Pancreas (tissue), 10 donors: ENCODE data around the gene SLC39A11. TPM values are rescaled to one million over a fixed set of nuclear protein-coding genes. Genes with fewer than 3 reads are reported as not detected.

Experiments used
- ATAC-seq, 4 donors: fragments of 200-7000 bp; cut with Tn5 transposase; one replicate each; pipeline versions ENCODE4 v1.8.0 to v1.9.1; 2020; ENCODE audit warnings: mild to moderate bottlenecking in 4 of 4, moderate library complexity in 4 of 4
- DNase-seq, 6 donors: peaks; one replicate each; pipeline ENCODE4 v3.0.0-alpha.2; 2020
- FAIRE-seq: peaks from 2 replicates; lab custom pipeline; 2012; peaks lifted over from hg19 to GRCh38; lab: Jason Lieb, UNC
- H3K27ac ChIP-seq, 4 donors: fragments of 200-600 bp; sonication (generic); 1 replicate in 3 of 4; 2 replicates in 1 of 4; pipeline versions ENCODE4 v1.5.0 to v1.8.0; 2020
- H3K27me3 ChIP-seq, 4 donors: fragments of 200-600 bp; one replicate each; pipeline ENCODE4 v1.8.0; 2021
- H3K36me3 ChIP-seq, 3 donors: fragments of 200-600 bp; sonication (generic) in 1 of 3; one replicate each; pipeline versions ENCODE4 v1.5.0 to v1.8.0; 2020 to 2021
- H3K4me1 ChIP-seq, 3 donors: fragments of 200-600 bp; one replicate each; pipeline ENCODE4 v1.8.0; 2021
- H3K4me3 ChIP-seq, 4 donors: fragments of 200-600 bp; sonication (generic) in 2 of 4; one replicate each; pipeline versions ENCODE4 v1.5.0 to v1.8.0; 2020 to 2021
- H3K9me3 ChIP-seq, 4 donors: fragments of 200-600 bp; one replicate each; pipeline ENCODE4 v1.8.0; 2021
- WGBS, 2 donors: extraction: QIAGEN DNeasy Blood & Tissue Kit; methylation state at CpG; one replicate each; pipeline ENCODE4 v1.1.7; 2013; 5-methylcytosine and 5-hydroxymethylcytosine counted together
- intact Hi-C, 3 donors: fragments of 100-400 bp; cut with DNase I; formaldehyde crosslinking; loops; one replicate each; pipeline versions ENCODE4 v1.11.1 to v1.14.2; 2022
- polyA plus RNA-seq, 2 donors: library from polyadenylated mRNA; stranded (reverse); fragments of 200-250 nt; gene quantifications; one replicate each; pipeline ENCODE4 v1.2.3, GENCODE V29; 2013
- total RNA-seq, 6 donors: library from RNA; stranded (reverse); fragmentation: NEBNext Ultra II Directional in 4 of 6; extraction: Animal tissue kit (Norgen Biotek cat#: 25700) in 4 of 6; gene quantifications; one replicate each; pipeline versions ENCODE4 v1.2.1 to v1.2.4, GENCODE V29; 2021 to 2023
- TF ChIP-seq, protein P1 (sequence below), 4 donors: fragments of 200-600 bp; sonication (generic) in 3 of 4; IDR thresholded peaks; one replicate each; pipeline versions ENCODE4 v1.5.0 to v1.8.0; 2021; ENCODE audit warnings: antibody characterized with exemption in 4 of 4
- donor health status: healthy with polysubstance abuse.
- donor health status: DM: no; HTN: no; CAD: no; lungs with moderate emphysema.
- donor health status: DM: no; HTN: no; CAD: no.
- donor health status: control.
- donor health status: control.
- donor health status: Bipolar disorder and iron deficiency.
- donor health status: DM: yes; HTN: yes; CAD: no.
- donor health status: DM: no; HTN: no; CAD: no.
- donor health status: DM: no; HTN: no; CAD: no.
- donor health status: DM: yes; HTN: yes; CAD: no.

SLC39A11 gene
- total and polyA plus RNA-seq, 8 donors = 7.9 to 32.9 (median 19.9) TPM

DNA sequence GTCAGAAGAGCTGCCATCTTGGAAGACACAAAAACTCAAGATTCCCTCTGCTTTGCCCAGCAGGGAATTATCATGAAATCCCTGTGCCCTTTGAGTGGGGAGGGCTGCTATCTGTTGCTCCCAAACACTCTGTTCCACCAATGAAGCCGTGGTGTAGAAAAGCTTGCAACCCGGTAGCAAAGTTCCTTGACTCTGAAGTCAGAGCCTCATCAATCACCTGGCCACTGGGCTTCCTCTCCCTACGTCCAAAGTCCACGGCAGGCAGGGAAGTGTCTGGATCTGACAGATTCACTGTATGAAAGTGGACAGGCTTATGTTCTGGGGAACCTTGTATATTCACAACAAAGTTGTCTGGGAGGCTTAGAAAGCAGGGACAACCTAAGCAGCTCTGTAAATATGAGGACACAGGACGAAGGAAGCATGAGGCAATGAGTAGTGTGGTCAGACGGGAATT lies 343.3 kb downstream of the SLC39A11 start:
- FAIRE-seq (no peak), DNase-seq (no peak)
- WGBS, 2 donors = 49 to 67% methylated on average over 6 of the region's 6 CpGs

DNA sequence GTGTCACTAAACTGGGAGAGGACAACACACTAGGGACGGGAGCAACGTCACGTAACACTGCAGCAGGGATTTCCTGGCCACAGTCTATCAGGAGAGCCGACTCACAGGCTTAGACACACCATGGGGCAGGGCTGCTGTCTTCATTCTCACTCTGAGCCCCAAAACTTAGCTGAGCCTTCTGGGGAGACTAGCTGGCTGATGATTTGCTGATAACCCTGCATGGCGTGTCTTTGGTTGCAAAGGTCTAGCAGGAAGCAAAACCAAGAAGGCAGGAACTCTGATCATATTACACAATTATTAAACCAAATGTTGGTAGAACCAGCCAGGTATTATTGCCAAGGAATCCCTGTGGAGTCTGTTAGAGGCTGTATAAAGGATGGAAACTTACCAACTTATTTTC lies 345.0 kb downstream of the SLC39A11 start:
- no peaks in the 10 kb centered on the region for H3K9me3 ChIP-seq
- TF ChIP-seq, protein P1, sequence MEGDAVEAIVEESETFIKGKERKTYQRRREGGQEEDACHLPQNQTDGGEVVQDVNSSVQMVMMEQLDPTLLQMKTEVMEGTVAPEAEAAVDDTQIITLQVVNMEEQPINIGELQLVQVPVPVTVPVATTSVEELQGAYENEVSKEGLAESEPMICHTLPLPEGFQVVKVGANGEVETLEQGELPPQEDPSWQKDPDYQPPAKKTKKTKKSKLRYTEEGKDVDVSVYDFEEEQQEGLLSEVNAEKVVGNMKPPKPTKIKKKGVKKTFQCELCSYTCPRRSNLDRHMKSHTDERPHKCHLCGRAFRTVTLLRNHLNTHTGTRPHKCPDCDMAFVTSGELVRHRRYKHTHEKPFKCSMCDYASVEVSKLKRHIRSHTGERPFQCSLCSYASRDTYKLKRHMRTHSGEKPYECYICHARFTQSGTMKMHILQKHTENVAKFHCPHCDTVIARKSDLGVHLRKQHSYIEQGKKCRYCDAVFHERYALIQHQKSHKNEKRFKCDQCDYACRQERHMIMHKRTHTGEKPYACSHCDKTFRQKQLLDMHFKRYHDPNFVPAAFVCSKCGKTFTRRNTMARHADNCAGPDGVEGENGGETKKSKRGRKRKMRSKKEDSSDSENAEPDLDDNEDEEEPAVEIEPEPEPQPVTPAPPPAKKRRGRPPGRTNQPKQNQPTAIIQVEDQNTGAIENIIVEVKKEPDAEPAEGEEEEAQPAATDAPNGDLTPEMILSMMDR (IDR thresholded peaks at IDR 0.05) = no peak
- ATAC-seq = peak in 1 of 4 donors; percentile 30
- no peak for FAIRE-seq
- no peak overlapping the region for H3K27ac ChIP-seq
- no peaks in the 10 kb centered on the region for H3K4me1 ChIP-seq
- WGBS, 2 donors = 81 to 90% methylated on average over 5 of the region's 5 CpGs
- H3K27me3 ChIP-seq = no peaks in the 10 kb centered on the region
- intact Hi-C loops = no loop called here
- DNase-seq = no peak
- no peak overlapping the region for H3K4me3 ChIP-seq
- no peaks in the 10 kb centered on the region for H3K36me3 ChIP-seq

More for the DNA sequence above, 343.3 kb downstream of the SLC39A11 start:
- peak in 3 of 4 donors; percentile 58 to 74 (median 74) for ATAC-seq
- Histone ChIP-seq H3K4me1 (no peaks in the 10 kb centered on the region), H3K4me3 (no peak overlapping the region), H3K36me3 (no peaks in the 10 kb centered on the region), H3K27ac (no peak overlapping the region), H3K9me3 (no peaks in the 10 kb centered on the region), H3K27me3 (no peaks in the 10 kb centered on the region)
- TF ChIP-seq, protein P1 (IDR thresholded peaks at IDR 0.05) = no peak
- intact Hi-C loops = no loop called here

GRCh38 chr17:72745241-72745640 lies 347.2 kb downstream of the SLC39A11 start:
- Histone ChIP-seq H3K36me3 (no peaks in the 10 kb centered on the region), H3K27ac (no peak overlapping the region), H3K4me1 (no peaks in the 10 kb centered on the region), H3K9me3 (no peaks in the 10 kb centered on the region), H3K27me3 (no peaks in the 10 kb centered on the region), H3K4me3 (no peak overlapping the region)
- intact Hi-C loops = no loop called here
- 98 to 99% methylated on average over 2 of the region's 2 CpGs for WGBS, 2 donors
- TF ChIP-seq, protein P1 (IDR thresholded peaks at IDR 0.05) = no peak
- FAIRE-seq (no peak), ATAC-seq (no peak), DNase-seq (no peak)

DNA sequence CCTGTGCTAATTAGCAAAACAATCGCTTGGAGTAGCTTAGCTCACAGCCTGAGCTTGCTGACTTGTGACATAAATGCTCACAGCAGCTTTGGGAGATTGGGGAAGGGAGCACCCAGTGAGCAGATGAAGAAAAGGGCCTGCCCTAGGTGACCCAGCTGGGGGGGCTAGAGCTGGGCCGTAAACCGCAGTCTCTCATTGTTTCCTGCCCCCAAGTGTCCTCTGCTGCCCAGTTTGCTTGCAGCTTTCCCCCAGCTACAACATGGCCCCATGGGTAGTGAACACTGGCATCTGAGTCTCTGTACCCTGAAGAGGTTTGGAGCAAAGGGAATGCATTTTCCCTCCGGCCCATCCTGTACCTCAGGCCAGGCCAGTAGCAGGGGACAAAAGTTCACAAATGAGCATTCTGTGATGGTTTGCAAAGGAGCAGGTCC lies 349.4 kb downstream of the SLC39A11 start:
- H3K4me1 ChIP-seq = no peaks in the 10 kb centered on the region
- no peaks in the 10 kb centered on the region for H3K27me3 ChIP-seq
- H3K9me3 ChIP-seq = no peaks in the 10 kb centered on the region
- DNase-seq = no peak
- H3K4me3 ChIP-seq = no peak overlapping the region
- intact Hi-C loops = no loop called here
- no peak for ATAC-seq
- no peak for FAIRE-seq
- TF ChIP-seq, protein P1 (IDR thresholded peaks at IDR 0.05) = no peak
- no peaks in the 10 kb centered on the region for H3K36me3 ChIP-seq
- WGBS, 2 donors = 93 to 95% methylated on average over 4 of the region's 4 CpGs
- H3K27ac ChIP-seq = no peak overlapping the region

DNA sequence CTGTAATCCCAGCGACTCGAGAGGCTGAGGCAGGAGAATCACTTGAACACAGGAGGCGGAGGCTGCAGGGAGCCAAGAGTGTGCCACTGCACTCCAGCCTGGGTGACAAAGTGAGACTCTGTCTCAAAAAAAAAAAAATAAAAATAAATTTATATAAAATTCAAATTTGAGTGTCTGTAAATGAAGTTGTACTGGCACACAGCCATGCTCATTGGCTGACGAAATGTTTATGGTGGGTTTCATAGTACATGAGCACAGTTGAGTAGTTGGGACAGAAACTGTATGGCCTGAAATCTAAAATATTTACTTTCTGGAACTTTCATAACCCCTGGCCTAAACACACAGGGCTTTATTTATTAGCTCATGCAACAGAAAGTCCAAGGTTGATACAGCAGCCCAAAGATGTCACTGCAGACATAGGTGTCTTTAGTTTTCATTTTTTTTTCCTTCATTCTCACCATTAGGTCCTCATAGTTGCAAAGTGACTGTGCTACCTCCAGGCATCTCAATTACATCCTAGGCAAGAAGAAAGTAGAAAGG lies 355.3 kb downstream of the SLC39A11 start:
- intact Hi-C loops = no loop called here
- 97 to 98% methylated on average over 4 of the region's 4 CpGs for WGBS, 2 donors
- peaks cover 0 to 5% (median 0%) of the 10 kb centered on the region in 3 donors for H3K36me3 ChIP-seq
- no peaks in the 10 kb centered on the region for H3K4me1 ChIP-seq
- H3K27ac ChIP-seq = no peak overlapping the region
- ATAC-seq (no peak), FAIRE-seq (no peak), DNase-seq (no peak)
- H3K4me3 ChIP-seq = no peak overlapping the region
- TF ChIP-seq, protein P1 (IDR thresholded peaks at IDR 0.05) = no peak
- no peaks in the 10 kb centered on the region for H3K9me3 ChIP-seq
- no peaks in the 10 kb centered on the region for H3K27me3 ChIP-seq
